ENCODE results near the gene WIPI1.
"Not testable (repeated sequence)": the region's sequence is repeated elsewhere in the genome, so short reads cannot be mapped to it uniquely, and the experiment has no call there.

The WIPI1 gene

GRCh38 chr17:68383443-68384321 lies 73.6 kb downstream of the WIPI1 start:
- DNase-seq (ENCODE audit: low spot score) = no peak

GRCh38 chr17:68383120-68383442 lies 74.2 kb downstream of the WIPI1 start:
- no peak for DNase-seq (ENCODE audit: low spot score)

- no peak for DNase-seq (ENCODE audit: low spot score)
These were observed 74.7 kb downstream of the WIPI1 start for GRCh38 chr17:68382582-68383085.

GRCh38 chr17:68381076-68381900 lies 76.0 kb downstream of the WIPI1 start:
- no peak for DNase-seq (ENCODE audit: low spot score)

GRCh38 chr17:68379692-68380677 lies 77.3 kb downstream of the WIPI1 start:
- no peak for DNase-seq (ENCODE audit: low spot score)

- no peak for DNase-seq (ENCODE audit: low spot score)
These were observed 78.2 kb downstream of the WIPI1 start for GRCh38 chr17:68379177-68379510.

- no peak for DNase-seq (ENCODE audit: low spot score)
These were observed 78.8 kb downstream of the WIPI1 start for GRCh38 chr17:68378268-68379176.

GRCh38 chr17:68377771-68378267 lies 79.5 kb downstream of the WIPI1 start:
- DNase-seq (ENCODE audit: low spot score) = no peak

- DNase-seq (ENCODE audit: low spot score) = not testable (repeated sequence)
These were observed 81.1 kb downstream of the WIPI1 start for GRCh38 chr17:68376178-68376577.

- no peak for DNase-seq (ENCODE audit: low spot score)
These were observed 81.7 kb downstream of the WIPI1 start for GRCh38 chr17:68375566-68375965.

All from germinal center (tissue), 1 donor.